Cardiac fibroblast (primary cell): ENCODE results near the gene IFT57.
"Not testable (repeated sequence)": the region's sequence is repeated elsewhere in the genome, so short reads cannot be mapped to it uniquely, and the experiment has no call there.

Source experiments
- DNase-seq, 2 donors: peaks; one replicate each; pipeline versions ENCODE4 v3.0.0 to v3.0.0-alpha.2; 2010; ENCODE audit warnings: low read depth in 2 of 2
- H3K4me3 ChIP-seq, 2 donors: replicated peaks in 1 of 2; 1 replicate in 1 of 2; 2 replicates in 1 of 2; pipeline ENCODE4 v1.5.1; 2011; ENCODE audit warnings: low read depth in 2 of 2, low read length in 2 of 2, mild to moderate bottlenecking in 2 of 2, moderate library complexity in 1 of 2
- CTCF ChIP-seq: IDR thresholded peaks from one replicate; pipeline ENCODE4 v1.5.1; 2011; ENCODE audit warnings: low read depth, mild to moderate bottlenecking, low read length, inconsistent platforms

IFT57 gene, protein sequence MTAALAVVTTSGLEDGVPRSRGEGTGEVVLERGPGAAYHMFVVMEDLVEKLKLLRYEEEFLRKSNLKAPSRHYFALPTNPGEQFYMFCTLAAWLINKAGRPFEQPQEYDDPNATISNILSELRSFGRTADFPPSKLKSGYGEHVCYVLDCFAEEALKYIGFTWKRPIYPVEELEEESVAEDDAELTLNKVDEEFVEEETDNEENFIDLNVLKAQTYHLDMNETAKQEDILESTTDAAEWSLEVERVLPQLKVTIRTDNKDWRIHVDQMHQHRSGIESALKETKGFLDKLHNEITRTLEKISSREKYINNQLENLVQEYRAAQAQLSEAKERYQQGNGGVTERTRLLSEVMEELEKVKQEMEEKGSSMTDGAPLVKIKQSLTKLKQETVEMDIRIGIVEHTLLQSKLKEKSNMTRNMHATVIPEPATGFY

DNA sequence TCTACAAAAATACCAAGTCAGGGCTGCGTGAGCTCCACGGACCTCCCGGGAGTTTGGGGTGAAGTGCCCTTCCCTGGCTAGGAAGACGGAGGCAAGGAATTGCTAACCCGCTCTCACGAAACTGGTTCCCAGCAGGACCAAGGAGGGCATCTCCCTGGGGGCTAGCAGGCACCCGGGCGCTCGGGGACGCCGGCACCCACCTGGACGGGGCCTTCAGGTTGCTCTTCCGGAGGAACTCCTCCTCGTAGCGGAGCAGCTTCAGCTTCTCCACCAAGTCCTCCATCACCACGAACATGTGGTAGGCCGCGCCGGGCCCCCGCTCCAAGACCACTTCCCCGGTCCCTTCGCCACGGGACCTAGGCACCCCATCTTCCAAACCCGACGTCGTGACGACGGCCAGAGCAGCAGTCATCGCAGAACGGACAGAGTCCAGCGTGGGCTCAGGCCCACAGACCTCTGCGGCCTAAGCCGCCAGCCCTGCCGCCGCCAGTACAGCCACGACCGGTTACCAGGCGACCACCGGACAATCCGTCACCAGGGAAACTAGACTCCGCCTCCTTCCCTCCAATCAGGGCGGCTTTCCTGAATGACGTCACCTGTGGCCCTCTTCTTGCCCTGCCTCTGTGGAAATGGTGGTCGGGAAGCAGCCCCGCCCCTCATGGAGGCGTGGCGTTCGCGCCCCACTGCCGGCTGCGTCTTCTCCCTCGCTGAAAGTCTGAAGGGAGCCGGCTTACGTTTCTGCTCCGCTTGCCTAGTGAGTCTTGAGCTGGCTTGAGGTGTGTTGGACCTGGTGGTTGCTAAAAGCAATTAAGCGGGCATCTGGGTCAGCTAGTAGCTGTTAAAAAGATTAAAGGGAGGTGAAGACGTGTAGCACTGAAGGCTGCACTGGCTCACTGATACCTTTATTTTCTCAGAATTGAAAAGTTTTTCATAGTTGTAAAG, at the start of gene IFT57:
Gene IFT57, minus strand, starts transcription at position 514 of the 942 bp plus-strand sequence. Its CDS starts 102 bp downstream, at position 412.
- no peak for TF ChIP-seq CTCF
- peak; percentile 98 to 99 for DNase-seq
- peak within 1 kb of the TSS; percentile 72 to 89 for H3K4me3 ChIP-seq

DNA sequence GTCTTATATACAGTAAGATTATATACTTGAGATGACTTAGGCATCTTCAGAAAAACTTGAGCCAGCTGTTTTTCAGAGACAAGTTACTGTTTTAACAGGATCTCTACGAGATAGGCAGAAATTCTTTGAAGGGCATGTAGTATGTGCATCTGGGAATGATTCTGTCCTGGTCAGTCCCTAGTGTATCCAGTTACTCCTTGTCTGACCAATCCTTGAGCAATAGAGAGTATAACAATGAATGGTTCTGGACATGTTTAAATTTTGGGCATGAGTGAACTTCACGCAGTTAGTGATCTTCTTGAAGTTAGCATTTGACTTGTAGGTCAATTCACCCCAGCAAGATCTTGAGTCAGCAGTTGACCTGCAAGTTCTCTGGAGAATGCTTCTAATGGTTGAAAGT, 49.4 kb upstream of the IFT57 start:
- DNase-seq, result no peak
- no peak for TF ChIP-seq CTCF
- H3K4me3 ChIP-seq, result no peak overlapping the region

DNA sequence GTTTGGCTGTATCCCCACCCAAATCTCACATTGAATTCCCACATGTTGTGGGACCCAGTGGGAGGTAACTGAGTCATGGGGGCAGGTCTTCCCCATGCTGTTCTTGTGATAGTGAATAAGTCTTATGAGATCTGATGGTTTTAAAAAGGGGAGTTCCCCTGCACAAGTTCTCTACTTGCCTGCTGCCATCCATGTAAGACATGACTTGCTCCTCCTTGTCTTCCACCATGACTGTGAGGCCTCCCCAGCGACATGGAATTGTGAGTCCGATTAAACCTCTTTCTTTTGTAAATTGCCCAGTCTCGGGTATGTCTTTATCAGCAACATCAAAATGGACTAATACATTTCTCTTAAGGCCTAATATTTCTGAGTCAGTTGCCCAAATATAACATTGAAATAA, 46.0 kb upstream of the IFT57 start:
- not testable (repeated sequence) for DNase-seq, H3K4me3 ChIP-seq

GRCh38 chr3:108264534-108265298, 42.5 kb upstream of the IFT57 start:
- DNase-seq, H3K4me3 ChIP-seq: not testable (repeated sequence)

DNA sequence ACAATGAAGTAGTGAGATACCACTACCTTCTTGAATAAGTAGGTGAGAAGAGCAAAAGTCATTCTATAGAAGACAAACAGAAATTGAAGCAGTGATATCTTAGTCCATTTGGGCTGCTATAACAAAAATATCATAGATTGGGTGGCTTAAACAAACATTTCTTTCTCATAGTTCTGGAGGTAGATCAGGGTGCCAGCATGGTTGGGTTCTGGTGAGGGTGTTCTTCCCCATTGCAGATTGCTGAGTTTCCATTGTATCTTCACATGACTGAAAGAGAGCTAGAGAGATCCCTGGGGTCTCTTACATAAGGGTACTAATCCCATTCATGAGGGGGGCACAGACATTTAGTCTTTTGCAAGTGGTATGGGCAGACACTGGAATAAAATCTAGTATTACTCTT, 32.9 kb upstream of the IFT57 start:
- no peak overlapping the region for H3K4me3 ChIP-seq
- no peak for DNase-seq
- no peak for TF ChIP-seq CTCF

GRCh38 chr3:108251844-108252243, 29.6 kb upstream of the IFT57 start:
- no peak for DNase-seq
- H3K4me3 ChIP-seq, result no peak overlapping the region
- no peak for TF ChIP-seq CTCF

DNA sequence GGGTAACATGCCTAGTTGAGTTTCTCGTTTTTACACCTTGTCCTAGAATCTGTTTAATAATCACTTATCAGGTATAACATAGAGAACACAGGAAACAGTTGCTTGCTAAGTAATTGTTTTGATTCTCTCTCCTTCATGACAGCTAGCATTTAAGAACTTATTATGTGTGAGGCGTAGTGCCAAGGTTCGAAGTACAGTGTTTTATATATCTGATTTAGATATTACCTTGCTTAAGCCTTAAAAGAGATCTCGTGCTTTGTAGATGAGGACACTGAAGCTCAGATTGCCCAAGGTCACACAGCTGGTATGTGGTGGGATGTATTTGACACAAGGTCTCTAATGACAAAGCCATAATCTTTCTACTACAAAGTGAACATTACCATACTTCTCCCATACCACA, 29.0 kb upstream of the IFT57 start:
- DNase-seq, result no peak
- no peak overlapping the region for H3K4me3 ChIP-seq
- no peak for TF ChIP-seq CTCF
